COLO668 (cell line): Measurements from ENCODE around the gene UVRAG.

Experiments
- DNase-seq: peaks from one replicate; lab custom pipeline; 2025; ENCODE audit not compliant: unreplicated experiment; lab: John Stamatoyannopoulos, UW

The UVRAG gene

DNA sequence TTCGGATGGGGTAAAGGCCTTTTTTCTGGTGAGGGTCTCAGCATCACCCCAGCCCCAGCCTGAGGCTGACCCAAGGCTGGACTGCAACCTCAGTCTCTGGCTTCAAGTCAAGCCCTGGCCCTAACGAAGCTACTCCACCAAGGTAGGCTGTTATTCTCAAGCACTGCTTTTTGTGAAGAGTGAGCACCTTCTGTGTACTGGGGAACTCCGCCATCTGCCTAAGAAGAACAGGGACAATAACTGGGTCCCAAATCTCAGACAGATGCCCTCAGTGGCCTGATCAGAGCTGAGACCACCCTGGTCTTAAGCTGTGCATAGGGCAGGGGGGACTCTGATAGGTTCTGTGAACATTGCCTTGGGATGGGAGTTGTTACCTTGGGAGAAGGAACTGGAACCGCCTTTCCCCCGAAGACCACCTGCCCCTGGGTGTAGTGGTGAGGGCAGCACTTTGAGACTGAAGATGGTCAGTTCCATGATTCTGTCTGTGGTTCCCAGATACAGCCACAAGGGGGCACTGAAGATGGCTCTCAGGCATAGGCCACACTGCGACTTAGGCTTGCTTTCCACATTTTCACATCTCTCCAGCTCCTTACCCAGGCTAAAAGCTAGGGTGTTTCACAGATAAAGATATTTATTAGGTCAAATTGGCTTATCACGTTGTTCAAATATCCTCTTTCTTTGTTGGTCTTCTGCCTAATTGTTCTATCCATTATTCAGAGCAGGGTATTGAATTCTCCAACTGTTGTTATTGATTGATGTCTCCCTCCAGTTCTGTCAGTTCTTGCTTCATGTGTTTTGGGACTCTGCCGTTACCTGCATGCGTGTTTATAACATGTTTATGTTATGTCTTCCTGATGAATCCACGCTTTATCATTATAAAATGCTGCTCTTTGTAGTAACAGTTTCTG, 11.8 kb upstream of the UVRAG start:
- peak; percentile 43 for DNase-seq

GRCh38 chr11:75809111-75809510, 5.9 kb upstream of the UVRAG start:
- no peak for DNase-seq

DNA sequence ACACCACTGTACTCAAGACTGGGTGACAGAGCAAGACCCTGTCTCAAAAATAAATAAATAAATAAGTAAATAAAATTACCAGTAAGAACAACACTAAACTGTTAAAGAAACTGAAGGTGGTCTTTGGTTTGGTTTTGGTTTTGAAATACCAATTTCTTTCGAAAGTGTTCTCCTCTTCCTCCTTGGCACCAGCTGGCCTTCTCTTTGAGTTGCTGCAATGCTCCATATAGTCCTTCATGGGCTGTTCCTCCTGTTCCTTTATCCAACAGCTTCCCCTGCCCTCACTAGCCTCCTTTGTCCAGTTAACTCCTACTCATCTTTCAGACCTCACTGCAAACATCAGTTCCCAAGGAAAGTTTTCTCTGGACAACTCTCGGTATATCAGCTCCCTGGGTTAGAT, 5.0 kb upstream of the UVRAG start:
- DNase-seq = no peak

DNA sequence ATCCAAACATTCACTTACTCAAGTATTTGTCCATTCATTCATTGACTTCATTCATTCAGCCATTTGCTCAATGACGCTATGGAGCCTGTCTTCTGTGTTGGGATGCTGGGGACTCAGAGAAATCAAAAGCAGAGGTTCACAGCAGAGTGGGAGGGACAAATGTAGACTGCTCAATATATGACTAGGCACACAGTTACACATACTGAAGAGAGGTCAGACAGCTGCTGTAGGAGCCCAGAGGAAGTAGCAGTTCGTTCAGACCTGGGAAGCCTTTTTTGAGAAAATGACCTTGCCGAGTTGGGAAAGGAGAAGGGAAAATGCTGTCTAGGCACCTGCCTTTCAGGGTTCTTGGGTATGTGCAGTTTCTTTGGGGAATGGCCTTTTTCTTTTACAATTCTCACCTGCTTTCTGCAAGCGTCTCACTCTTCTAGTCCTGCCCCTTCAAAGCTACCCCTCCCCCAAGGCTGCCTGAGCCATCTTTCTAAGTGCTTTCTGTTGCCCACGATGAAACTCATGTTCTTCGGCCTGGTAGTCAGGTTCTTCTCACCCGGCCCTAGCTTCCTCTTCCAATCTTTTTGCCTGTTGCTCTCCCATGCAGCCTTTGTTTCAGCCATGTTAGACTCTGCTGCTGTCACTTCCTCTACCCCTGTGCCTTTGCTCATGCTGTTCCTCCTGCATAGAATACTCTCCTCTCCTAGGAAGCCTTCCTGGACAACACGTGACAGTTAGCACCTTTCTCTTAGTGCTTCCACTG, 4.2 kb upstream of the UVRAG start:
- no peak for DNase-seq

GRCh38 chr11:75811485-75811884, 3.5 kb upstream of the UVRAG start:
- DNase-seq = no peak

DNA sequence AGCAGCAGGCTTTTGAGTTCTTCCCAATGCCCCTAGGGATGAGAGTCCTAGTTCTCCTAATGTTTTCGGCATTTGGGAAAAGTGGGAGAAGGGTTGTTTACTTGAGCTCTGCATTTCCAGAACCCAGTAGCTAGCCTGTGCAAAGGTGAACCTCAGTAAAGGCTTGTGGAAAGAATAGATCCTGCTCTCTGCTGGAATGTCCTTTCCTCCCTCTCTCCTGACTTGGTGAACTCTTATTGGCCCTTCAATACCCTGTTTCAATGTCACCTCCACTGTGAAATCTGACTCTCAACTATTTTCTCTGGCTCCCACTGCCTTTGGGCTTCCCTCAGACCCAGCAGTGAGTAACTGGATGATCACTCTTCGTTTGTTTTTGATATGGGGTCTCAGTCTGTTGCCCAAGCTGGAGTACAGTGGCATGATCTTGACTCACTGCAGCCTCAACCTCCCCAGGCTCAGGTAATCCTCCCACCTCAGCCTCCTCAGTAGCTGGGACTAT, 2.4 kb upstream of the UVRAG start:
- no peak for DNase-seq

- no peak for DNase-seq
Measured at GRCh38 chr11:75813124-75813523, 1.9 kb upstream of the UVRAG start.

DNA sequence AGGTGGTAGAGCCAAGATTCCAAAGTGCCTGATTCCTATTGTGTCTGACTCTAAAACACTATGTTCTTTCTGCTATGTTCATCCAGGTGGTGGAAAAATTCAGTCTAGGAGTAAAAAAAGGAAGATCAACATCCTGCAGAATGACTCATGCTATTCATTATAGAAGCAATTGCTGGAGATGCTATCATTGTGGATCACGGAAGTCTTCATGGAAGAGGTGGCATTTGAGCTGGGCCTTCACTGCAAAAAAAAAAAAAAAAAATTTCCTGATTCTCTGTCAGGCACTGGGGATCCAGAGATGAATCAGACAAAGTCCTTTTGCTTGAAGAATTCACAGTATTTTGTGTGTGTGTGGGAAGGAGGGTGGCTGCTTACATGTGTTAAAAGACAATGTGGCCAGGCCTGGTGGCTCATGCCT, 1.4 kb upstream of the UVRAG start:
- no peak for DNase-seq

GRCh38 chr11:75814363-75814676, 690 bp upstream of the UVRAG start:
- DNase-seq = no peak

DNA sequence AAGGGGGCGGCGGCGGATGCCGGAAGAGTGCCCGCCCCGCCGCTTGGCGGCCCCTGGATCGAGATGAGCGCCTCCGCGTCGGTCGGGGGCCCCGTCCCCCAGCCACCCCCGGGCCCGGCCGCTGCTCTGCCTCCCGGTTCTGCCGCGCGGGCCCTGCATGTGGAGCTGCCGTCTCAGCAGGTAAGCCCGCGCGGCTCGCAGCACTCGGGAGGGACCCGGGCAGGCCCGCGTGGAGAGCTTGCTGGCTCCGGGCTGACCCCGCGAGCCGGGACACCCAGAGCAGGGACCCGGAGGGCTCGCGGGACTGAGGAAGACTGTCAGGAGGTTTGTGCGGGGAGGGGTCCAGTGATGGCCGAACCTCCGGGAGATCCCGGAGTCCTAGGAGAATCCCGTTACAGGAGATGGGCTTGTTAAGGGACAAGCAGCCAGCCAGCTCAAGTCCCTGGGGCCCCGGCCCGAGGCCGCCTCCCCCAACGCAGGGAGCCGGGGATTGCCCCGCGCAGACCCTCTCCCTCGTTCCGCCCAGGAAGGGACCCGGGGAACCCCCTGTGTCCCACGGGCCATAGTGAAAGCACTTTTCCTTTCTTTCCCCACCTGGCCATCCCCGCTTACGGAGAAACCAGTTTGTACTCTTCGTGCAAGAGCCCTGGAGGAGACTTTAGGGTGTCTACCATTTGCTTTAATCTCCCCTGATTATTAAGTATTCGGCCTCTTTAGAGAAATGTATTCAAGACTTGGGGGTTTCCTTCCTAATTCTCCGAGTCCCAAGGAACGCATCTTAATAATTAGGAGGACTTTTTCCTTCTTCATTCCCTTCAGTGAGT, 547 bp downstream of the UVRAG start:
- peak; percentile 72 for DNase-seq

DNA sequence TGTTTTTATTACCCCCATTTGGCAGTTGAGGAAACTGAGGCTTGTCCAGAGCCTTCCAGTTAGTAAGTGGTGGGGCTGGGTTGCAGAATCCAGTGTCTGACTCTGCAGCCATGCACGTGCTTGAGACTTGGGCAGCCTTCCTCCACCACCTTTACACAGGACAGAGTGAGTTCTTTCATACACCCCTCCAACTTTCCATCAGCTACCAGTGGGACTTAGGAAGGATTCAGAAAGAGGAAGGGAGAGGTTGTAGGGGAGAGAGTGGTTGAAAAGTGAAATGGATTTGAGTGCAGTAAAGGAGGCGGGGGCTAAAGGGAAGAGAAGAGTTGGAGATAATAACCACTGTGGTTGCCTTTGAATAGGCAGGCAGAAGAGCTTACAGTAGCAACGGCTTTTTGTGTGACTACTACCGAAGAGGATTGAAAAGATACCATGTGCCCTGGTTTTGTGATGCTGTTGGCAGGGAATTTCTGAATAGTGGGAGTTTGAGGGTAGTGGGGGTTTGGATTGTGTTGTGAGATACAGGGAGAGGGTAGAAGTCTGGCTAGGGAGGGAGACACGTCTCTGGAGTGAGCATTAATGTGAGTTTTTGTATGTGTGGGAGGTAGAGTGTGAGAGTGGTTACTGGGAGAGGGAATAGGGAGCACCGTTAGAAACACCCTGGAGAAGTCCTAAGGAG, 1.7 kb downstream of the UVRAG start:
- no peak for DNase-seq

- DNase-seq = no peak
Measured at GRCh38 chr11:75820645-75821044, 5.6 kb downstream of the UVRAG start.

- DNase-seq = no peak
Measured at GRCh38 chr11:75821202-75821601, 6.2 kb downstream of the UVRAG start.

DNA sequence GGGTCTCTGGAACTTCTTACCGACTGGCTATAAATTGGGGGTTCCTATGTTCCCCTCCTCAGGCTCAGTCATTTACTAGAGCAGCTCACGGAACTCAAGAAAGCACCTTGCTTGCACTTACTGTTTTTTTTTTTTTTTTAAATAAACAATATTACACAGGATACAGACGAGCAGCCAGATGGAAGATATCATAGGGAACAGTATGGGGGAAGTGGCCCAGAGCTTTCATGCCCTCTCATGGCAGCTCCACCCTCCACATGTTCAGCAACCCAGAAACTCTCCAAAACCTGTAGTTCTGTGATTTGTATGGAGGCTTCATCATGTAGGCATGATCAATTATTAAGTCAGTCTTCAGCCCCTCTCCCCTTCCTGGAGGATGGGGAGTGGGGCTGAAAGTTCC, 7.5 kb downstream of the UVRAG start:
- no peak for DNase-seq

- no peak for DNase-seq
Measured at GRCh38 chr11:75823415-75823814, 8.4 kb downstream of the UVRAG start.

- DNase-seq = no peak
Measured at GRCh38 chr11:75823946-75824345, 8.9 kb downstream of the UVRAG start.

GRCh38 chr11:75826461-75827230, 11.6 kb downstream of the UVRAG start:
- no peak for DNase-seq

DNA sequence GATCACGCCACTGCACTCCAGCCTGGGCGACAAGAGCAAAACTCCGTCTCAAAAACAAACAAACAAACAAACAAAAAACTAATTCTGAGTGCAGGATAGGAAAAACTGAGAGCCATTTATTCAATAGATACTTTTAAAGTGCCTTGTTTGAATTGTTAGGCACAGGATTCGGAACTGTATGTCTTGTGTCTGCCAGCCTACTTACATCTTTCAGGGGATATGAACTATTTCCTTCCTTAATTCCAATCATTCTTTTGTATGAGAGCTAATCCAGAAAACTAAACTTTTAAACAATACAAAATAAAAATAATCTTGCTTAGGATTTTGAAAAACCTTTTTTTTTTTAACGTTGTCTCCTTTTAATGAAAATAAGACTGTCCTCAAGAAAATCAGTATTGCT, 12.6 kb downstream of the UVRAG start:
- DNase-seq = no peak

- DNase-seq = no peak
Measured at GRCh38 chr11:75831915-75832502, 17.0 kb downstream of the UVRAG start.

DNA sequence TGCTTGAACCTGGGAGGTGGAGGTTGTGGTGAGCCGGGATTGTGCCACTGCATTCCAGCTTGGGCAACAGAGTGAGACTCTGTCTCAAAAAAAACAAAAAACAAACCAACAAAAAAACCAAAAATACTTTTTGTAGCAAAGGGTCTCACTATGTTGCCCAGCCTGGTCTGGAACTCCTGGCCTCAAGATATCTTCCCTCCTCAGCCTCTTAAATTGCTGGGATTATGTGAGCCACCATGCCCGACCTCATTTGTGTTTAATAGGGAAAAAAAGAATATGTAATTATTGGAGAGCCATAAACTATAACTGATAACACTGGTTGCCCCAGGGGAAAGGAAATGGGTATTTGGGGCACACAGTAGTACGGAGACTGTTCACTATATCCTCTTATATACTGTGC, 19.7 kb downstream of the UVRAG start:
- DNase-seq = no peak
